ENCODE results near the gene EXT2. TPM values are rescaled to one million over a fixed set of nuclear protein-coding genes. Genes with fewer than 3 reads are reported as not detected.

Gene EXT2
- total RNA-seq, 4 donors from 2014 or later = 20.4 to 24.8 (median 23.1) TPM

GRCh38 chr11:44146931-44147330 lies 51.5 kb downstream of the EXT2 start:
- Histone ChIP-seq H3K27me3 (no peaks in the 10 kb centered on the region), H3K4me3 (no peak overlapping the region), H3K36me3 (no peaks in the 10 kb centered on the region), H3K4me1 (peaks cover 51 to 58% of the 10 kb centered on the region in 2 donors), H3K9me3 (no peaks in the 10 kb centered on the region), H3K27ac (peak overlapping the region; percentile 52 to 74 (median 59))
- intact Hi-C loops (cut with DNase I; ENCODE audit: low total_unique reads) (no loop called here), in situ Hi-C loops (cut with MboI; ENCODE audit: low sequenced_read_pairs in 4 of 4) (no loop called here)
- TF ChIP-seq POLR2A (IDR thresholded peaks at IDR 0.05) (no peak), CTCF (IDR thresholded peaks at IDR 0.05 in 4 of 5, conservative IDR thresholded peaks at IDR 0.05 in 1 of 5) (no peak)
- no peak for DNase-seq
- no peak for ATAC-seq

GRCh38 chr11:44147751-44148150 lies 52.3 kb downstream of the EXT2 start:
- peaks cover 51 to 58% of the 10 kb centered on the region in 2 donors for H3K4me1 ChIP-seq

GRCh38 chr11:44149651-44150050 lies 54.2 kb downstream of the EXT2 start:
- ATAC-seq (no peak), DNase-seq (no peak)
- H3K36me3 ChIP-seq = no peaks in the 10 kb centered on the region
- H3K4me1 ChIP-seq = peaks cover 46% of the 10 kb centered on the region in 2 donors
- TF ChIP-seq CTCF (IDR thresholded peaks at IDR 0.05 in 4 of 5, conservative IDR thresholded peaks at IDR 0.05 in 1 of 5) (no peak), POLR2A (IDR thresholded peaks at IDR 0.05) (no peak)
- no peaks in the 10 kb centered on the region for H3K9me3 ChIP-seq
- no peak overlapping the region for H3K4me3 ChIP-seq
- intact Hi-C loops (cut with DNase I; ENCODE audit: low total_unique reads) (no loop called here), in situ Hi-C loops (cut with MboI; ENCODE audit: low sequenced_read_pairs in 4 of 4) (no loop called here)
- H3K27ac ChIP-seq = peak overlapping the region; percentile 68 to 75 (median 73)
- H3K27me3 ChIP-seq = no peaks in the 10 kb centered on the region

More at GRCh38 chr11:44147751-44148150, 52.3 kb downstream of the EXT2 start:
- Histone ChIP-seq H3K27me3 (no peaks in the 10 kb centered on the region), H3K4me3 (no peak overlapping the region), H3K9me3 (no peaks in the 10 kb centered on the region), H3K36me3 (no peaks in the 10 kb centered on the region), H3K27ac (peak overlapping the region; percentile 52 to 74 (median 59))
- ATAC-seq (peak; percentile 30 to 71), DNase-seq (peak; percentile 32 to 37)
- intact Hi-C loops (cut with DNase I; ENCODE audit: low total_unique reads) (no loop called here), in situ Hi-C loops (cut with MboI; ENCODE audit: low sequenced_read_pairs in 4 of 4) (no loop called here)
- no peak for TF ChIP-seq CTCF (IDR thresholded peaks at IDR 0.05 in 4 of 5, conservative IDR thresholded peaks at IDR 0.05 in 1 of 5)
- no peak for TF ChIP-seq POLR2A (IDR thresholded peaks at IDR 0.05)

GRCh38 chr11:44150401-44150800 lies 54.9 kb downstream of the EXT2 start:
- TF ChIP-seq CTCF (IDR thresholded peaks at IDR 0.05 in 4 of 5, conservative IDR thresholded peaks at IDR 0.05 in 1 of 5) (no peak), POLR2A (IDR thresholded peaks at IDR 0.05) (no peak)
- Histone ChIP-seq H3K4me3 (no peak overlapping the region), H3K27me3 (no peaks in the 10 kb centered on the region), H3K4me1 (peaks cover 38 to 39% of the 10 kb centered on the region in 2 donors), H3K36me3 (no peaks in the 10 kb centered on the region), H3K27ac (peak overlapping the region; percentile 68 to 75 (median 73)), H3K9me3 (no peaks in the 10 kb centered on the region)
- DNase-seq (no peak), ATAC-seq (peak; percentile 89 to 97)
- in situ Hi-C loops (cut with MboI; ENCODE audit: low sequenced_read_pairs in 4 of 4) (no loop called here), intact Hi-C loops (cut with DNase I; ENCODE audit: low total_unique reads) (no loop called here)

GRCh38 chr11:44157019-44157418 lies 61.5 kb downstream of the EXT2 start:
- peaks cover 11 to 15% of the 10 kb centered on the region in 2 donors for H3K4me1 ChIP-seq
- TF ChIP-seq CTCF (IDR thresholded peaks at IDR 0.05 in 4 of 5, conservative IDR thresholded peaks at IDR 0.05 in 1 of 5) (no peak), POLR2A (IDR thresholded peaks at IDR 0.05) (no peak)
- no peaks in the 10 kb centered on the region for H3K9me3 ChIP-seq
- no peak overlapping the region for H3K4me3 ChIP-seq
- ATAC-seq = no peak
- H3K27me3 ChIP-seq = no peaks in the 10 kb centered on the region
- intact Hi-C loops (cut with DNase I; ENCODE audit: low total_unique reads) (no loop called here), in situ Hi-C loops (cut with MboI; ENCODE audit: low sequenced_read_pairs in 4 of 4) (no loop called here)
- H3K27ac ChIP-seq = no peak overlapping the region
- no peaks in the 10 kb centered on the region for H3K36me3 ChIP-seq
- no peak for DNase-seq
